Astrocyte (in vitro differentiated cells and primary cell): ENCODE data around the gene S100A1.

Source experiments
- CTCF ChIP-seq: IDR thresholded peaks from 2 replicates; pipeline ENCODE4 v1.5.1; 2011; ENCODE audit warnings: low read depth, mild to moderate bottlenecking, inconsistent platforms, low read length, moderate library complexity; ENCODE audit not compliant: insufficient read depth
- EZH2 ChIP-seq: IDR thresholded peaks from 2 replicates; pipeline ENCODE4 v1.6.1; 2012; ENCODE audit warnings: mild to moderate bottlenecking, low read length, inconsistent platforms; ENCODE audit not compliant: insufficient read depth

GRCh38 chr1:153652805-153653500, 24.7 kb downstream of the S100A1 start:
- TF ChIP-seq CTCF: no peak
- TF ChIP-seq EZH2: no peak
